ENCODE measurements around the gene SLA2.
"Not testable (repeated sequence)": the region's sequence is repeated elsewhere in the genome, so short reads cannot be mapped to it uniquely, and the experiment has no call there.

SLA2 gene

DNA sequence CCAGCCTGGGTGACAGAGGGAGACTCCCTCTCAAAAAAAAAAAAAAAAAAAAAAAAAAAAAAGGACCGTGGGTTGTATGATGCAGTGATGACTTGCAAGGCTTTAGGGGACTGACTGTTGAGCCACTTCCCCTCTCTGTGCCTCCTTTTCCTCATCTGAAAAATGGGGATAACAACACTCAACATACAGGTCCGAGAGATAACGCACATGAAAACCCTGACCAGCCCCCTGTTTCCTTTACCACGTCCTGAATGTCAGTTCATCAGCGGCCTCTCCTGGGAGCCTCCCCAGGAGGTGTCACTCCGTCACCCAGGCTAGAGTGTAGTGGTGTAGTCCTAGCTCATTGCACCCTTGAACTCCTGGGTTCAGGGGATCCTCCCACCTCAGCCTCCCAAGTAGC lies 3.9 kb downstream of the SLA2 start:
- Histone ChIP-seq H3K4me1 (ENCODE audit: insufficient read depth, low read length) (peaks cover 28% of the 10 kb centered on the region), H3K9me3 (ENCODE audit: insufficient read depth, low read length, severe bottlenecking) (no peaks in the 10 kb centered on the region), H4K20me1 (ENCODE audit: insufficient read depth, low read length) (no peaks in the 10 kb centered on the region), H3K79me2 (ENCODE audit: insufficient read depth, low read length) (no peaks in the 10 kb centered on the region), H3K27ac (ENCODE audit: low read length) (no peak overlapping the region), H3K9ac (ENCODE audit: low read depth, low read length) (no peak overlapping the region), H3K36me3 (ENCODE audit: insufficient read depth, low read length) (no peaks in the 10 kb centered on the region), H2AFZ (ENCODE audit: low read depth, low read length) (no peak overlapping the region), H3K27me3 (ENCODE audit: insufficient read depth, low read length, poor library complexity) (no peaks in the 10 kb centered on the region), H3K4me2 (ENCODE audit: insufficient read depth, low read length) (no peak overlapping the region), H3K4me3 (ENCODE audit: low read depth in 1 of 2, low read length in 2 of 2) (no peak overlapping the region)
- no peak for ATAC-seq (ENCODE audit: insufficient read depth, low read depth)
- TF ChIP-seq EZH2 (IDR thresholded peaks at IDR 0.05; ENCODE audit: borderline replicate concordance, low read depth, low read length, severe bottlenecking), result no peak
- TF ChIP-seq, protein P1, sequence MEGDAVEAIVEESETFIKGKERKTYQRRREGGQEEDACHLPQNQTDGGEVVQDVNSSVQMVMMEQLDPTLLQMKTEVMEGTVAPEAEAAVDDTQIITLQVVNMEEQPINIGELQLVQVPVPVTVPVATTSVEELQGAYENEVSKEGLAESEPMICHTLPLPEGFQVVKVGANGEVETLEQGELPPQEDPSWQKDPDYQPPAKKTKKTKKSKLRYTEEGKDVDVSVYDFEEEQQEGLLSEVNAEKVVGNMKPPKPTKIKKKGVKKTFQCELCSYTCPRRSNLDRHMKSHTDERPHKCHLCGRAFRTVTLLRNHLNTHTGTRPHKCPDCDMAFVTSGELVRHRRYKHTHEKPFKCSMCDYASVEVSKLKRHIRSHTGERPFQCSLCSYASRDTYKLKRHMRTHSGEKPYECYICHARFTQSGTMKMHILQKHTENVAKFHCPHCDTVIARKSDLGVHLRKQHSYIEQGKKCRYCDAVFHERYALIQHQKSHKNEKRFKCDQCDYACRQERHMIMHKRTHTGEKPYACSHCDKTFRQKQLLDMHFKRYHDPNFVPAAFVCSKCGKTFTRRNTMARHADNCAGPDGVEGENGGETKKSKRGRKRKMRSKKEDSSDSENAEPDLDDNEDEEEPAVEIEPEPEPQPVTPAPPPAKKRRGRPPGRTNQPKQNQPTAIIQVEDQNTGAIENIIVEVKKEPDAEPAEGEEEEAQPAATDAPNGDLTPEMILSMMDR (IDR thresholded peaks at IDR 0.05; ENCODE audit: borderline replicate concordance, extremely low read depth, low read length, poor library complexity, severe bottlenecking), result no peak
- no peak for DNase-seq

GRCh38 chr20:36641506-36641843 lies 4.5 kb downstream of the SLA2 start:
- no peaks in the 10 kb centered on the region for H3K79me2 ChIP-seq (ENCODE audit: insufficient read depth, low read length)
- H3K4me3 ChIP-seq (ENCODE audit: low read depth in 1 of 2, low read length in 2 of 2), result no peak overlapping the region
- DNase-seq, result no peak
- TF ChIP-seq, protein P1 (IDR thresholded peaks at IDR 0.05; ENCODE audit: borderline replicate concordance, extremely low read depth, low read length, poor library complexity, severe bottlenecking), result no peak
- no peaks in the 10 kb centered on the region for H3K9me3 ChIP-seq (ENCODE audit: insufficient read depth, low read length, severe bottlenecking)
- no peak for ATAC-seq (ENCODE audit: insufficient read depth, low read depth)
- H3K4me1 ChIP-seq (ENCODE audit: insufficient read depth, low read length), result peaks cover 26% of the 10 kb centered on the region
- H4K20me1 ChIP-seq (ENCODE audit: insufficient read depth, low read length), result no peaks in the 10 kb centered on the region
- no peaks in the 10 kb centered on the region for H3K27me3 ChIP-seq (ENCODE audit: insufficient read depth, low read length, poor library complexity)
- no peak overlapping the region for H2AFZ ChIP-seq (ENCODE audit: low read depth, low read length)
- no peak overlapping the region for H3K27ac ChIP-seq (ENCODE audit: low read length)
- no peak overlapping the region for H3K9ac ChIP-seq (ENCODE audit: low read depth, low read length)
- no peak overlapping the region for H3K4me2 ChIP-seq (ENCODE audit: insufficient read depth, low read length)
- no peaks in the 10 kb centered on the region for H3K36me3 ChIP-seq (ENCODE audit: insufficient read depth, low read length)

GRCh38 chr20:36638876-36639400 lies 7.1 kb downstream of the SLA2 start:
- not testable (repeated sequence) for H3K4me2 ChIP-seq (ENCODE audit: insufficient read depth, low read length); H3K36me3 ChIP-seq (ENCODE audit: insufficient read depth, low read length); H3K4me1 ChIP-seq (ENCODE audit: insufficient read depth, low read length); H3K9ac ChIP-seq (ENCODE audit: low read depth, low read length); H4K20me1 ChIP-seq (ENCODE audit: insufficient read depth, low read length); H3K79me2 ChIP-seq (ENCODE audit: insufficient read depth, low read length); H3K27ac ChIP-seq (ENCODE audit: low read length); H3K4me3 ChIP-seq (ENCODE audit: low read depth in 1 of 2, low read length in 2 of 2); DNase-seq; H3K27me3 ChIP-seq (ENCODE audit: insufficient read depth, low read length, poor library complexity); H3K9me3 ChIP-seq (ENCODE audit: insufficient read depth, low read length, severe bottlenecking); H2AFZ ChIP-seq (ENCODE audit: low read depth, low read length); ATAC-seq (ENCODE audit: insufficient read depth, low read depth)

DNA sequence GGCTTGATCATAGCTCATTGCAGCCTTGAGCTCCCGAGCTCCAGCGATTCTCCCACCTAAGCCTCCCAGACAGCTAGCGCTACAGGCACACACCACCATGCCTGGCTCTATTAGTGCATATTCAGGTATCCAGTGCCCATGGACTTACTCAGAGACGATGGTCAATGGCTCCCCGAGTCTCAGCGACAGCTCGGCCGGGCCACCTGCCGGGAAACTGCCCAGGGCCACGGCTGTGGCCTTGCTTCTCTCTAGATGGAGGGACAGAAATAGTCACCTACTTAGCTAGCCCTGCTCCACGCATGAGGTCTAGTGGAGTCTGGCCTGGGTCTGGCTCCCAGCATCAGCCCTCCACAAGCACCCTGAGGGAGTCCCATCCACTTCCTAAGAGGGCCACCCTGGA lies 11.7 kb downstream of the SLA2 start:
- Histone ChIP-seq H3K4me3 (ENCODE audit: low read depth in 1 of 2, low read length in 2 of 2) (no peak overlapping the region), H3K4me1 (ENCODE audit: insufficient read depth, low read length) (peaks cover 20% of the 10 kb centered on the region), H2AFZ (ENCODE audit: low read depth, low read length) (no peak overlapping the region), H3K27me3 (ENCODE audit: insufficient read depth, low read length, poor library complexity) (no peaks in the 10 kb centered on the region), H3K36me3 (ENCODE audit: insufficient read depth, low read length) (no peaks in the 10 kb centered on the region), H3K9me3 (ENCODE audit: insufficient read depth, low read length, severe bottlenecking) (no peaks in the 10 kb centered on the region), H4K20me1 (ENCODE audit: insufficient read depth, low read length) (no peaks in the 10 kb centered on the region), H3K9ac (ENCODE audit: low read depth, low read length) (no peak overlapping the region), H3K79me2 (ENCODE audit: insufficient read depth, low read length) (no peaks in the 10 kb centered on the region), H3K27ac (ENCODE audit: low read length) (no peak overlapping the region), H3K4me2 (ENCODE audit: insufficient read depth, low read length) (no peak overlapping the region)
- ATAC-seq (ENCODE audit: insufficient read depth, low read depth) (no peak), DNase-seq (no peak)
- TF ChIP-seq, protein P1 (IDR thresholded peaks at IDR 0.05; ENCODE audit: borderline replicate concordance, extremely low read depth, low read length, poor library complexity, severe bottlenecking), result no peak
- TF ChIP-seq EZH2 (IDR thresholded peaks at IDR 0.05; ENCODE audit: borderline replicate concordance, low read depth, low read length, severe bottlenecking), result no peak

All from DND-41 (cell line).